ENCODE data around the gene DSP. TPM values are rescaled to one million over a fixed set of nuclear protein-coding genes. Genes with fewer than 3 reads are reported as not detected.

Gene DSP
- polyA plus RNA-seq, 4 donors = 40.0 to 164 (median 78.1) TPM

DNA sequence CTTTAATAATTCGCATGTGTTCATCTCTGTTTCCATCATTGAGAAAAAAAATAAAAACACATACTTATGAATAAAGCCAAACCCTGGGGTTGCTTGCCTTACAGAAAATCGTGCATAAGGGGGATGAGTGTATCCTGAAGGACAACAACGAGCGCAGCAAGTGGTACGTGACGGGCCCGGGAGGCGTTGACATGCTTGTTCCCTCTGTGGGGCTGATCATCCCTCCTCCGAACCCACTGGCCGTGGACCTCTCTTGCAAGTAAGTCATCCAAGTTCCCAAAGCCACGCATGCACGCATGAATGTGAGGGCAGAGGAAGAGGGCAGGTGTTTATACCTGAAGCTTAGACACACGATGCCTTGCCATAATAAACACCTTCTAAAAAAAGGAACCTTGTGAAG is 27.6 kb downstream of the DSP start:
- Histone ChIP-seq H3K27me3 (ENCODE audit: control insufficient read depth in 3 of 3, insufficient read depth in 3 of 3, low read length in 3 of 3) (no peaks in the 10 kb centered on the region), H3K27ac (ENCODE audit: low read depth in 1 of 3, low read length in 2 of 3) (no peak overlapping the region), H3K9me3 (ENCODE audit: control insufficient read depth in 2 of 2, insufficient read depth in 1 of 2, low read depth in 1 of 2, low read length in 1 of 2) (no peaks in the 10 kb centered on the region), H3K36me3 (ENCODE audit: control insufficient read depth in 3 of 3, insufficient read depth in 2 of 3, low read depth in 1 of 3, low read length in 3 of 3) (peaks cover 2 to 48% (median 19%) of the 10 kb centered on the region in 3 donors), H3K4me3 (ENCODE audit: low read depth in 1 of 3, low read length in 3 of 3) (no peak overlapping the region), H3K4me1 (ENCODE audit: control insufficient read depth in 3 of 3, insufficient read depth in 2 of 3, low read depth in 1 of 3, low read length in 2 of 3) (no peaks in the 10 kb centered on the region)
- DNase-seq (no peak), FAIRE-seq (no peak)
- 92 to 93% (median 92%) methylated on average over 13 of the region's 13 CpGs for WGBS, 3 donors

DNA sequence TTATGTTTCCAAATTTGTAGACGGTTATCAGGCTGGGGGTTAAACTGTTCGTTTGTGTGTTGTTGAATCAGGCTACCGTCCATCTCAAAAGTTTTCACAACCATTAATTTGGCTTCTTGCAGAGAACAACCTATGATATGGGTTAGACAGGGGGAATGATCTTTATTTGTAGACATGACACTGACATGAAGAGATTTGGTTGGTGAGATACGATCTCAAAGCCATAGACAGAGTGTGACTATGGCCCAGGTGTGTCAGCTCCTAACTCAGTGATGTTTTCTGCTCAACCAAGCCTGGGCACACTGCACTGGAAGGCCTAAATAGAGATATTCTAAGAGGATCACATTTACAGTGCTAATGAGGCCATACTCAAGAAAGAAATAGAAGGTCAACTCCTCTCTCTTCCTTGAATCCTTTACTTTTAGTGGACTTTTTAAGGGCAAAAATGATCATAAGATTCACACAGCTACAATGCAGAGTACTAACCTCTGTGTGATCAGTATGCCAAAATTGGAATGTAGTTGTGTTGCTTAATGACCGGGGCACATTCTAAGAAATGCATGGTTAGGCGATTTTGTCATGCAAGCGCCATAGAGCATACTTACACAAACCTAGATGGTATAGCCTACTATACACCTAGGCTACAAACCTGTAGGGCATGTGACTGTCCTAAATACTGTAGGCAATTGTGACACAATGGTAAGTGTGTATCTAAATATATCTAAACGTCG is 30.9 kb downstream of the DSP start:
- FAIRE-seq (no peak), DNase-seq (no peak)
- WGBS, 3 donors = 88 to 94% (median 89%) methylated on average over 9 of the region's 9 CpGs
- H3K4me3 ChIP-seq (ENCODE audit: low read depth in 1 of 3, low read length in 3 of 3) = no peak overlapping the region
- no peaks in the 10 kb centered on the region for H3K4me1 ChIP-seq (ENCODE audit: control insufficient read depth in 3 of 3, insufficient read depth in 2 of 3, low read depth in 1 of 3, low read length in 2 of 3)
- no peaks in the 10 kb centered on the region for H3K9me3 ChIP-seq (ENCODE audit: control insufficient read depth in 2 of 2, insufficient read depth in 1 of 2, low read depth in 1 of 2, low read length in 1 of 2)
- peaks cover 7 to 37% (median 21%) of the 10 kb centered on the region in 3 donors for H3K36me3 ChIP-seq (ENCODE audit: control insufficient read depth in 3 of 3, insufficient read depth in 2 of 3, low read depth in 1 of 3, low read length in 3 of 3)
- no peaks in the 10 kb centered on the region for H3K27me3 ChIP-seq (ENCODE audit: control insufficient read depth in 3 of 3, insufficient read depth in 3 of 3, low read length in 3 of 3)
- no peak overlapping the region for H3K27ac ChIP-seq (ENCODE audit: low read depth in 1 of 3, low read length in 2 of 3)

DNA sequence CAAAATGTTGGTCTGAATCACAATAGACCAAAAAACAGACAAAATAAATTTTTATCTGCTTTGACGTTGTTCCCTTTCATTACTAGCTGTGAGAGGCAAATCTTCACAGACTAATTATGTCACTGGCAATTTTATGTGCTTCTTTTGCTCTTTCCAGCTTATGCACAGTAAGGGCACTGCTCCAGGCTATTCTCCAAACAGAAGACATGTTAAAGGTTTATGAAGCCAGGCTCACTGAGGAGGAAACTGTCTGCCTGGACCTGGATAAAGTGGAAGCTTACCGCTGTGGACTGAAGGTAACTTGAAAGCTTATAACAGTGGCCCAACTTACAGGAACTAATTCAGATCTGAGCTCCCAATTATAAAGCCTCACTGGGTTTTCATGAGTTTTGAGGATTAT is 33.0 kb downstream of the DSP start:
- DNase-seq (no peak), FAIRE-seq (no peak)
- no peak overlapping the region for H3K27ac ChIP-seq (ENCODE audit: low read depth in 1 of 3, low read length in 2 of 3)
- H3K36me3 ChIP-seq (ENCODE audit: control insufficient read depth in 3 of 3, insufficient read depth in 2 of 3, low read depth in 1 of 3, low read length in 3 of 3) = peaks cover 7 to 35% (median 24%) of the 10 kb centered on the region in 3 donors
- WGBS, 3 donors = 80 to 90% (median 83%) methylated on average over 2 of the region's 2 CpGs
- H3K4me1 ChIP-seq (ENCODE audit: control insufficient read depth in 3 of 3, insufficient read depth in 2 of 3, low read depth in 1 of 3, low read length in 2 of 3) = no peaks in the 10 kb centered on the region
- peaks cover 0 to 1% (median 0%) of the 10 kb centered on the region in 3 donors for H3K27me3 ChIP-seq (ENCODE audit: control insufficient read depth in 3 of 3, insufficient read depth in 3 of 3, low read length in 3 of 3)
- no peak overlapping the region for H3K4me3 ChIP-seq (ENCODE audit: low read depth in 1 of 3, low read length in 3 of 3)
- no peaks in the 10 kb centered on the region for H3K9me3 ChIP-seq (ENCODE audit: control insufficient read depth in 2 of 2, insufficient read depth in 1 of 2, low read depth in 1 of 2, low read length in 1 of 2)

DNA sequence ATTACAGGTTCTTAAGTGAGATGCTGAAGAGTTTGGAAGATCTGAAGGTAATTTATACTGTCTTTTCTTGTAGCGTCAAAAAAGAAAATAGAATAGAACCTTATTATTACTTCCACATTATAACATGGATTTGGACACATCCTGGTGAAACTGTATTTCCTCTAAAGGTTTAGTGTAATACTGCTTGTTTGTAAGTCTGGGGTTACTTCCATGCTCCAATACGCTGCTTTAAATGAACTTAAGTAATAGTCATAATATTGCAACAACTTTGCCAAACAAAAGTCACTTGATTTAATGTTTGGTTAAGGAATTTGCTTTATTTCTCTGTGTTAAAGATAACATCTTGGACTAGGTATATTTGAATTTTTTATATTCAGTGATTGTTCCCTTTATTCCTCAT is 37.0 kb downstream of the DSP start:
- Histone ChIP-seq H3K27me3 (ENCODE audit: control insufficient read depth in 3 of 3, insufficient read depth in 3 of 3, low read length in 3 of 3) (peaks cover 0 to 2% (median 0%) of the 10 kb centered on the region in 3 donors), H3K9me3 (ENCODE audit: control insufficient read depth in 2 of 2, insufficient read depth in 1 of 2, low read depth in 1 of 2, low read length in 1 of 2) (peaks cover 0 to 4% of the 10 kb centered on the region in 2 donors), H3K27ac (ENCODE audit: low read depth in 1 of 3, low read length in 2 of 3) (no peak overlapping the region), H3K4me1 (ENCODE audit: control insufficient read depth in 3 of 3, insufficient read depth in 2 of 3, low read depth in 1 of 3, low read length in 2 of 3) (no peaks in the 10 kb centered on the region), H3K36me3 (ENCODE audit: control insufficient read depth in 3 of 3, insufficient read depth in 2 of 3, low read depth in 1 of 3, low read length in 3 of 3) (peaks cover 5 to 42% (median 29%) of the 10 kb centered on the region in 3 donors), H3K4me3 (ENCODE audit: low read depth in 1 of 3, low read length in 3 of 3) (no peak overlapping the region)
- WGBS, 3 donors = 0 to 34% (median 0%) methylated on average over 2 of the region's 2 CpGs
- DNase-seq = no peak
- FAIRE-seq = no peak

DNA sequence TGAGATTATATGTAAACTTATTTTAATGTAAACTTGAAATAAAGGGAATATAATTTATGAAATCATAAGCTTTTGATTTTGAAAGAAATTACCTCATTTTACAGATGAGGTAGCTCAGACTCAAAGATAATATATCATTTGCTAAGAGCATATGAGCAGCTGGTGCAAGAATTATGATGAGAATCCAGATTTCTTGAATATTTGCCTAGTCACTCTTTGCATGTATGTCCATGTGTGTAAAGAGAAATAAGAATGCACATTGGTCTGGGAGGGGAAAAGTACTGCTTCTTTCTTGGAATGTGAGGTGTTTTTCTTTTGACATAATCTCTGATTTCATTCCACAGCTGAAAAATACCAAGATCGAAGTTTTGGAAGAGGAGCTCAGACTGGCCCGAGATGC is 37.5 kb downstream of the DSP start:
- Histone ChIP-seq H3K9me3 (ENCODE audit: control insufficient read depth in 2 of 2, insufficient read depth in 1 of 2, low read depth in 1 of 2, low read length in 1 of 2) (peaks cover 0 to 8% of the 10 kb centered on the region in 2 donors), H3K27me3 (ENCODE audit: control insufficient read depth in 3 of 3, insufficient read depth in 3 of 3, low read length in 3 of 3) (peaks cover 0 to 2% (median 0%) of the 10 kb centered on the region in 3 donors), H3K4me1 (ENCODE audit: control insufficient read depth in 3 of 3, insufficient read depth in 2 of 3, low read depth in 1 of 3, low read length in 2 of 3) (no peaks in the 10 kb centered on the region), H3K4me3 (ENCODE audit: low read depth in 1 of 3, low read length in 3 of 3) (no peak overlapping the region), H3K27ac (ENCODE audit: low read depth in 1 of 3, low read length in 2 of 3) (no peak overlapping the region), H3K36me3 (ENCODE audit: control insufficient read depth in 3 of 3, insufficient read depth in 2 of 3, low read depth in 1 of 3, low read length in 3 of 3) (peaks cover 5 to 46% (median 31%) of the 10 kb centered on the region in 3 donors)
- no peak for DNase-seq
- WGBS, 3 donors = 83 to 94% (median 88%) methylated on average over 2 of the region's 2 CpGs
- FAIRE-seq = no peak

DNA sequence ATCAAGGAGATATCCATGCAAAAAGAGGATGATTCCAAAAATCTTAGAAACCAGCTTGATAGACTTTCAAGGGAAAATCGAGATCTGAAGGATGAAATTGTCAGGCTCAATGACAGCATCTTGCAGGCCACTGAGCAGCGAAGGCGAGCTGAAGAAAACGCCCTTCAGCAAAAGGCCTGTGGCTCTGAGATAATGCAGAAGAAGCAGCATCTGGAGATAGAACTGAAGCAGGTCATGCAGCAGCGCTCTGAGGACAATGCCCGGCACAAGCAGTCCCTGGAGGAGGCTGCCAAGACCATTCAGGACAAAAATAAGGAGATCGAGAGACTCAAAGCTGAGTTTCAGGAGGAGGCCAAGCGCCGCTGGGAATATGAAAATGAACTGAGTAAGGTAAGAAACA is 38.4 kb downstream of the DSP start:
- Histone ChIP-seq H3K27me3 (ENCODE audit: control insufficient read depth in 3 of 3, insufficient read depth in 3 of 3, low read length in 3 of 3) (peaks cover 0 to 2% (median 0%) of the 10 kb centered on the region in 3 donors), H3K9me3 (ENCODE audit: control insufficient read depth in 2 of 2, insufficient read depth in 1 of 2, low read depth in 1 of 2, low read length in 1 of 2) (peaks cover 0 to 8% of the 10 kb centered on the region in 2 donors), H3K27ac (ENCODE audit: low read depth in 1 of 3, low read length in 2 of 3) (no peak overlapping the region), H3K4me1 (ENCODE audit: control insufficient read depth in 3 of 3, insufficient read depth in 2 of 3, low read depth in 1 of 3, low read length in 2 of 3) (no peaks in the 10 kb centered on the region), H3K4me3 (ENCODE audit: low read depth in 1 of 3, low read length in 3 of 3) (no peak overlapping the region), H3K36me3 (ENCODE audit: control insufficient read depth in 3 of 3, insufficient read depth in 2 of 3, low read depth in 1 of 3, low read length in 3 of 3) (peaks cover 3 to 53% (median 29%) of the 10 kb centered on the region in 3 donors)
- DNase-seq = no peak
- 92 to 97% (median 94%) methylated on average over 9 of the region's 9 CpGs for WGBS, 3 donors
- FAIRE-seq = no peak

DNA sequence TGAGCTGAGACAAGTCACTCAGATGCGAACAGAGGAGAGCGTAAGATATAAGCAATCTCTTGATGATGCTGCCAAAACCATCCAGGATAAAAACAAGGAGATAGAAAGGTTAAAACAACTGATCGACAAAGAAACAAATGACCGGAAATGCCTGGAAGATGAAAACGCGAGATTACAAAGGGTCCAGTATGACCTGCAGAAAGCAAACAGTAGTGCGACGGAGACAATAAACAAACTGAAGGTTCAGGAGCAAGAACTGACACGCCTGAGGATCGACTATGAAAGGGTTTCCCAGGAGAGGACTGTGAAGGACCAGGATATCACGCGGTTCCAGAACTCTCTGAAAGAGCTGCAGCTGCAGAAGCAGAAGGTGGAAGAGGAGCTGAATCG is 39.1 kb downstream of the DSP start:
- no peak for FAIRE-seq
- no peak overlapping the region for H3K27ac ChIP-seq (ENCODE audit: low read depth in 1 of 3, low read length in 2 of 3)
- peaks cover 3 to 56% (median 29%) of the 10 kb centered on the region in 3 donors for H3K36me3 ChIP-seq (ENCODE audit: control insufficient read depth in 3 of 3, insufficient read depth in 2 of 3, low read depth in 1 of 3, low read length in 3 of 3)

DNA sequence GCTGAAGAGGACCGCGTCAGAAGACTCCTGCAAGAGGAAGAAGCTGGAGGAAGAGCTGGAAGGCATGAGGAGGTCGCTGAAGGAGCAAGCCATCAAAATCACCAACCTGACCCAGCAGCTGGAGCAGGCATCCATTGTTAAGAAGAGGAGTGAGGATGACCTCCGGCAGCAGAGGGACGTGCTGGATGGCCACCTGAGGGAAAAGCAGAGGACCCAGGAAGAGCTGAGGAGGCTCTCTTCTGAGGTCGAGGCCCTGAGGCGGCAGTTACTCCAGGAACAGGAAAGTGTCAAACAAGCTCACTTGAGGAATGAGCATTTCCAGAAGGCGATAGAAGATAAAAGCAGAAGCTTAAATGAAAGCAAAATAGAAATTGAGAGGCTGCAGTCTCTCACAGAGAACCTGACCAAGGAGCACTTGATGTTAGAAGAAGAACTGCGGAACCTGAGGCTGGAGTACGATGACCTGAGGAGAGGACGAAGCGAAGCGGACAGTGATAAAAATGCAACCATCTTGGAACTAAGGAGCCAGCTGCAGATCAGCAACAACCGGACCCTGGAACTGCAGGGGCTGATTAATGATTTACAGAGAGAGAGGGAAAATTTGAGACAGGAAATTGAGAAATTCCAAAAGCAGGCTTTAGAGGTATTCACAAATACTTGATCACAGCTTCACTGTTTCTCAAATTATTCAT is 39.6 kb downstream of the DSP start:
- H3K27me3 ChIP-seq (ENCODE audit: control insufficient read depth in 3 of 3, insufficient read depth in 3 of 3, low read length in 3 of 3) = peaks cover 0 to 2% (median 0%) of the 10 kb centered on the region in 3 donors
- peak in 1 of 2 donors; percentile 39 for DNase-seq
- WGBS, 3 donors = 78 to 82% (median 79%) methylated on average over 14 of the region's 14 CpGs
- FAIRE-seq = no peak
- peaks cover 0 to 12% of the 10 kb centered on the region in 2 donors for H3K9me3 ChIP-seq (ENCODE audit: control insufficient read depth in 2 of 2, insufficient read depth in 1 of 2, low read depth in 1 of 2, low read length in 1 of 2)
- peaks cover 3 to 57% (median 29%) of the 10 kb centered on the region in 3 donors for H3K36me3 ChIP-seq (ENCODE audit: control insufficient read depth in 3 of 3, insufficient read depth in 2 of 3, low read depth in 1 of 3, low read length in 3 of 3)
- H3K4me1 ChIP-seq (ENCODE audit: control insufficient read depth in 3 of 3, insufficient read depth in 2 of 3, low read depth in 1 of 3, low read length in 2 of 3) = no peaks in the 10 kb centered on the region
- no peak overlapping the region for H3K4me3 ChIP-seq (ENCODE audit: low read depth in 1 of 3, low read length in 3 of 3)
- no peak overlapping the region for H3K27ac ChIP-seq (ENCODE audit: low read depth in 1 of 3, low read length in 2 of 3)

More for the DNA sequence above, 39.1 kb downstream of the DSP start:
- WGBS, 3 donors = 89 to 93% (median 91%) methylated on average over 13 of the region's 13 CpGs
- Histone ChIP-seq H3K9me3 (ENCODE audit: control insufficient read depth in 2 of 2, insufficient read depth in 1 of 2, low read depth in 1 of 2, low read length in 1 of 2) (peaks cover 0 to 12% of the 10 kb centered on the region in 2 donors), H3K4me3 (ENCODE audit: low read depth in 1 of 3, low read length in 3 of 3) (no peak overlapping the region), H3K4me1 (ENCODE audit: control insufficient read depth in 3 of 3, insufficient read depth in 2 of 3, low read depth in 1 of 3, low read length in 2 of 3) (no peaks in the 10 kb centered on the region), H3K27me3 (ENCODE audit: control insufficient read depth in 3 of 3, insufficient read depth in 3 of 3, low read length in 3 of 3) (peaks cover 0 to 2% (median 0%) of the 10 kb centered on the region in 3 donors)
- DNase-seq = no peak

All from small intestine (tissue), 7 donors.